Activated B cell treated with CpG ODN at 0.5 μM for 24 hours (primary cell): ENCODE data around the gene PPP1R14D. TPM values are rescaled to one million over a fixed set of nuclear protein-coding genes. Genes with fewer than 3 reads are reported as not detected.
A peak's percentile ranks its signal among the peaks of the same experiment; 100 is the strongest.

ENCODE experiments used
- ATAC-seq: fragments of 200-7000 bp; cut with Tn5 transposase; one replicate; pipeline ENCODE4 v1.10.0; 2021; ENCODE audit warnings: low read depth, mild to moderate bottlenecking, moderate library complexity
- CTCF ChIA-PET: fragments of 350-600 bp; sonication (Branson Sonifier 250); formaldehyde crosslinking; loops from one replicate; lab custom pipeline; 2021; ENCODE audit warnings: antibody characterized with exemption; lab: Charles Lee
- POLR2A ChIA-PET: fragments of 350-600 bp; sonication (Branson Sonifier 250); formaldehyde crosslinking; loops from one replicate; lab custom pipeline; 2021; ENCODE audit warnings: antibody characterized with exemption; lab: Charles Lee
- DNase-seq: peaks from one replicate; pipeline ENCODE4 v3.0.0; 2022
- H3K27ac Mint-ChIP-seq: one replicate; pipeline ENCODE4 v1.8.0; 2020; ENCODE audit warnings: mixed read lengths
- H3K27me3 Mint-ChIP-seq: one replicate; pipeline ENCODE4 v1.8.0; 2021; ENCODE audit warnings: mixed read lengths
- H3K36me3 Mint-ChIP-seq: one replicate; pipeline ENCODE4 v1.8.0; 2021; ENCODE audit warnings: low read depth, mixed read lengths
- H3K4me1 Mint-ChIP-seq: one replicate; pipeline ENCODE4 v1.8.0; 2021; ENCODE audit warnings: mixed read lengths
- H3K4me3 Mint-ChIP-seq: one replicate; pipeline ENCODE4 v1.8.0; 2020; ENCODE audit warnings: mild to moderate bottlenecking, mixed read lengths
- H3K9me3 Mint-ChIP-seq: one replicate; pipeline ENCODE4 v1.8.0; 2020; ENCODE audit warnings: mixed read lengths
- intact Hi-C: fragments of 100-400 bp; cut with micrococcal nuclease; formaldehyde crosslinking; loops from one replicate; pipeline ENCODE4 v1.15.1; 2024
- total RNA-seq: library from RNA; stranded (reverse); gene quantifications from 2 replicates; pipeline ENCODE4 v1.2.3, GENCODE V29; 2022
- TF ChIP-seq, protein P1 (sequence below): fragments of 200-600 bp; IDR thresholded peaks from one replicate; pipeline ENCODE4 v1.8.0; 2022; ENCODE audit warnings: antibody characterized with exemption, mild to moderate bottlenecking

Gene PPP1R14D
- total RNA-seq, 1 donor from 2014 or later: 0.31 TPM

DNA sequence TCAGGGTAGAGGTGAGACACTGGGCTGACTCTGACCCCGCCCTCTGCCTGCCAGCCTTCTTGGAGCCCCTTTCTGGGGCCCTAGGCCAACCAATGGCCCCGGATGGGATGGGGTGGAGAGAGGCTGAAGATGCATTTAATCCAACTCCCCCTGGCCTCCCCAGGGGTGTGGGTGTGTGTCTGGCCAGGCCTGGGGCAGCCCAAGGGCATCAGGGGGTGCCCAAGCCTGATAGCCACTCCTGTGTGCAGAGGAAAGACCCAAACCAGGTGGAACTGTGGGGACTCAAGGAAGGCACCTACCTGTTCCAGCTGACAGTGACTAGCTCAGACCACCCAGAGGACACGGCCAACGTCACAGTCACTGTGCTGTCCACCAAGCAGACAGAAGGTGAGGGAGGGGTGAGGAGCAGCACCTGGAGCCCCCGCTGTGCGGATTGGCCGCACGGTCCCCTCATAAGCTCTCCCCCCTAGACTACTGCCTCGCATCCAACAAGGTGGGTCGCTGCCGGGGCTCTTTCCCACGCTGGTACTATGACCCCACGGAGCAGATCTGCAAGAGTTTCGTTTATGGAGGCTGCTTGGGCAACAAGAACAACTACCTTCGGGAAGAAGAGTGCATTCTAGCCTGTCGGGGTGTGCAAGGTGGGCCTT lies 24.9 kb upstream of the PPP1R14D start:
- intact Hi-C loops: no loop called here
- CTCF ChIA-PET: no interaction called here
- no peaks in the 10 kb centered on the region for H3K27me3 Mint-ChIP-seq
- TF ChIP-seq, protein P1, sequence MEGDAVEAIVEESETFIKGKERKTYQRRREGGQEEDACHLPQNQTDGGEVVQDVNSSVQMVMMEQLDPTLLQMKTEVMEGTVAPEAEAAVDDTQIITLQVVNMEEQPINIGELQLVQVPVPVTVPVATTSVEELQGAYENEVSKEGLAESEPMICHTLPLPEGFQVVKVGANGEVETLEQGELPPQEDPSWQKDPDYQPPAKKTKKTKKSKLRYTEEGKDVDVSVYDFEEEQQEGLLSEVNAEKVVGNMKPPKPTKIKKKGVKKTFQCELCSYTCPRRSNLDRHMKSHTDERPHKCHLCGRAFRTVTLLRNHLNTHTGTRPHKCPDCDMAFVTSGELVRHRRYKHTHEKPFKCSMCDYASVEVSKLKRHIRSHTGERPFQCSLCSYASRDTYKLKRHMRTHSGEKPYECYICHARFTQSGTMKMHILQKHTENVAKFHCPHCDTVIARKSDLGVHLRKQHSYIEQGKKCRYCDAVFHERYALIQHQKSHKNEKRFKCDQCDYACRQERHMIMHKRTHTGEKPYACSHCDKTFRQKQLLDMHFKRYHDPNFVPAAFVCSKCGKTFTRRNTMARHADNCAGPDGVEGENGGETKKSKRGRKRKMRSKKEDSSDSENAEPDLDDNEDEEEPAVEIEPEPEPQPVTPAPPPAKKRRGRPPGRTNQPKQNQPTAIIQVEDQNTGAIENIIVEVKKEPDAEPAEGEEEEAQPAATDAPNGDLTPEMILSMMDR: no peak
- H3K4me1 Mint-ChIP-seq: peaks cover 2% of the 10 kb centered on the region
- no peaks in the 10 kb centered on the region for H3K9me3 Mint-ChIP-seq
- H3K36me3 Mint-ChIP-seq: peaks cover 22% of the 10 kb centered on the region
- H3K27ac Mint-ChIP-seq: no peak overlapping the region
- POLR2A ChIA-PET: no interaction called here
- no peak for DNase-seq
- H3K4me3 Mint-ChIP-seq: no peak overlapping the region
- ATAC-seq: no peak

GRCh38 chr15:40852529-40852928 lies 24.0 kb upstream of the PPP1R14D start:
- Mint-ChIP-seq H3K36me3 (peaks cover 22% of the 10 kb centered on the region), H3K27ac (no peak overlapping the region), H3K4me1 (peaks cover 7% of the 10 kb centered on the region), H3K27me3 (no peaks in the 10 kb centered on the region), H3K4me3 (no peak overlapping the region), H3K9me3 (no peaks in the 10 kb centered on the region)
- TF ChIP-seq, protein P1: no peak
- intact Hi-C loops: no loop called here
- DNase-seq (no peak), ATAC-seq (no peak)
- ChIA-PET CTCF (no interaction called here), POLR2A (no interaction called here)

DNA sequence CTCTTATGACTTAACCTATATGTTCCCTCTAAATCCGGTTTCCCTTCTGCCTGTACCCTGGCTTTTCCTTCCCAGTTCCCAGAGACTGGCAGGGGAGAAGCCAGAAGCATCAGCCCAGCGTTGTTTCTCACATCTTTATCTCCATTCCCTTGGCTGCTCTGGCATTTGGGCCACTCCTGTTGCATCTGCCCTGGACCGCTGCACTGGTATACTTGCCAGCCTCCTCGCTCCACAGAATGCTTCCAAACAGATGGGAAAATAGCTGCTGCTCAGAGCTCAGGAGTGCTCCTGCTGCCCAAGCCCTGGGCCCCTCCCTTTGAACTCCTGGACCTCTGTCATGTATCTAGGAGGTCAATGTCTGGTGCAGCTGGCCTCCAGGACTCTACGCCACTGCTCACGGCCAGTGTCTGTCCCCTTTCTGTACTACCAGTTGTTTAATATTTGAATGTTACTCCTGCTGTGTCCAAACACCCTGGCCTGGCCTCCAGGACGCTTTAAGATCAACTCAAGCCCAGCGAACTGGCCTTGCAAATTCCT lies 22.1 kb upstream of the PPP1R14D start:
- POLR2A ChIA-PET: no interaction called here
- H3K27me3 Mint-ChIP-seq: no peaks in the 10 kb centered on the region
- DNase-seq (no peak), ATAC-seq (no peak)
- H3K4me3 Mint-ChIP-seq: no peak overlapping the region
- CTCF ChIA-PET: interaction anchor here (1.3 kb wide), 1 partner anchor 8 kb away, joined by 4 read pairs; no protein-coding TSS in a partner anchor
- no peaks in the 10 kb centered on the region for H3K9me3 Mint-ChIP-seq
- H3K27ac Mint-ChIP-seq: no peak overlapping the region
- intact Hi-C loops: no loop called here
- peaks cover 19% of the 10 kb centered on the region for H3K36me3 Mint-ChIP-seq
- TF ChIP-seq, protein P1: no peak
- H3K4me1 Mint-ChIP-seq: peaks cover 26% of the 10 kb centered on the region

DNA sequence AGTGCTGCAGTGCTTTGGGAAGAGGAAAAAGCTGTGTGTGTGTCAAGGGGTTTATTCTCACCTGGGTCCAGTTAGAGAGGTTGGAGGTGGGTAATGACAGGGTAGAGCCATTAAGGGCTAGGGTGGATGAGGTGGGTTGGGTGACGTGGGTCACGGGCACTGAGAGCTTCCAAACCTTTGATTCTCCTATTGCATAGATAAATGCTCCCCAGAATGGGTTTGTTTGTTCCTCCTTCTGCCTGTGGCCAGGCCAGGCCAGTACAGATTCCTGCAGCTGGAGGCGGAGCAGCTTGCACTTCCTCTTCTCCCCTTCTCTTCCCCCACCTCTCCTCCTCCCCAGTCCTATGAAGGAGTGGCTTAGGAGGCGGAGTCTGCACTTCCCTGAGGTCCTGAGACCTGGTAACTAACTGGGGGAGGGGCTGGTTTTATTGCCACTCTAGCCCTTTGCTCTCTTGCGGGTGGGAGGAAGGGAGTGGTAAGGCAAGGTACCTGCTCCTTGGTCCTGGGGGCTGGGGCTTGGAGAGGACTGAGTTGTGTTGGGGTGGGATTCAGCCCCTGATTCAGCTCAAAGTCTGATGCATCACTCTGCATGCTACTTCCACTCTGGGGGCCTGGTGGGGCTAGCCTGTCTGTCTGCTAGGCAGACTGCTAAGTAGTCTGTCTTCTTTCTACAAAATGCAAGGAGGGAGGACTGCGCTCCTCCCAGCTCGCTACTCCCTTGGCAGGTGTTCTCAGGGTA lies 18.9 kb upstream of the PPP1R14D start:
- Mint-ChIP-seq H3K9me3 (no peaks in the 10 kb centered on the region), H3K4me1 (peaks cover 39% of the 10 kb centered on the region), H3K27me3 (no peaks in the 10 kb centered on the region), H3K27ac (peak overlapping the region; percentile 64), H3K36me3 (peaks cover 6% of the 10 kb centered on the region), H3K4me3 (peak overlapping the region; percentile 38)
- TF ChIP-seq, protein P1: no peak
- ChIA-PET CTCF (interaction anchor here (1.7 kb wide), 2 partner anchors 10 to 11 kb away, joined by 4 to 7 read pairs; no protein-coding TSS in a partner anchor), POLR2A (interaction anchor here (0.6 kb wide), 1 partner anchor 35 kb away, joined by 4 read pairs; no protein-coding TSS in a partner anchor)
- ATAC-seq: peak; percentile 53
- no peak for DNase-seq
- intact Hi-C loops: loop anchor here (5.0 kb wide), 1 partner anchor 105 kb away; the partner anchor contains the start of gene CHAC1

DNA sequence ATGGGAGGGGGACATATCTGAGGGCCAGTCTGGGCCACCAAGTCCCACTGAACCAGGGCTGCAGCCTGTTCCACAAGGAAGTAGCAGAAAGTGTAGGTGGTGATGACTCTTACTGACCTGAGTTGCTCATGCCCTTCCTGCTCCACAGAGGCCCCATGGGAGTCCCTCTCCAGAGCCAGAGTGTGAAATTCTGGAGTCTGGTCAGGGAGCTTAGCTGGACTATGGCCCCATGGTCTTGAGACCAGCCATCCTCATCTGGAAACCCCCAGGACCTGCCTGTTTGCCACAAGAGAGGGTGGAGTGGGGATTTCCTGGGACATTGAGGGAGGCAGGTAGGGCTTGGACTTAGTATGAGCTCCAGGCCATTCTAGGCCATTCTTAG lies 18.3 kb upstream of the PPP1R14D start:
- intact Hi-C loops: loop anchor here (5.0 kb wide), 1 partner anchor 105 kb away; the partner anchor contains the start of gene CHAC1
- TF ChIP-seq, protein P1: no peak
- Mint-ChIP-seq H3K4me1 (peaks cover 39% of the 10 kb centered on the region), H3K9me3 (no peaks in the 10 kb centered on the region), H3K27ac (peak overlapping the region; percentile 64), H3K27me3 (no peaks in the 10 kb centered on the region), H3K4me3 (peak overlapping the region; percentile 38), H3K36me3 (peaks cover 6% of the 10 kb centered on the region)
- ChIA-PET POLR2A (no interaction called here), CTCF (interaction anchor here (1.7 kb wide), 2 partner anchors 10 to 12 kb away, joined by 4 to 7 read pairs; no protein-coding TSS in a partner anchor)
- ATAC-seq: no peak
- DNase-seq: no peak
